ENCODE measurements around the gene LRRC7. TPM values are rescaled to one million over a fixed set of nuclear protein-coding genes. Genes with fewer than 3 reads are reported as not detected.
"Not testable (repeated sequence)": the region's sequence is repeated elsewhere in the genome, so short reads cannot be mapped to it uniquely, and the experiment has no call there.

LRRC7 gene
- total and polyA plus RNA-seq, 5 donors from 2014 or later: 0.07 to 0.15 (median 0.15) TPM; not detected in 2

DNA sequence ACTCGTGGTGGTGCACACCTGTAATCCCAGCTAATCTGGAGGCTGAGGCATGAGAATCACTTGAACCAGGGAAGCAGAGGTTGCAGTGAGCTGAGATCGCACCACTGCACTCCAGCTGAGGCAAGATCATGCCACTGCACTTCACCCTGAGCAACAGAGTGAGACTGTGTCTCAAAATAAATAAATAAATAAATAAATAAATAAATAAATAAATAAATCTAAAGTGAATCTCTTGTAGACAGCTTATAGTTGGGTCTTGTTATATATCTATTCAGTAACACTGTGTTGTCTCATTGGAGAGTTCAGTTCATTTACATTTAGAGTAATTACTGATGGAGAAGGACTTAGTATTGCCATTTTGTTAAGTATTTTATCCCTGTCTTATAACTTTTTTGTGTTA, 379.2 kb downstream of the LRRC7 start:
- DNase-seq (no peak), ATAC-seq (ENCODE audit: low read depth in 2 of 2) (no peak)
- H3K36me3 Mint-ChIP-seq: no peaks in the 10 kb centered on the region
- H3K4me1 Mint-ChIP-seq: no peaks in the 10 kb centered on the region
- Histone ChIP-seq H3K9me3 (ENCODE audit: control insufficient read depth in 2 of 2, low read length in 2 of 2) (peaks cover 0 to 1% of the 10 kb centered on the region in 2 experiments), H3K4me1 (ENCODE audit: control insufficient read depth, insufficient read depth, low read length, poor library complexity, severe bottlenecking) (no peaks in the 10 kb centered on the region), H3K27ac (ENCODE audit: insufficient read depth, low read length, poor library complexity, severe bottlenecking) (no peak overlapping the region), H3K27me3 (ENCODE audit: control insufficient read depth, insufficient read depth, low read length) (no peaks in the 10 kb centered on the region), H3K4me3 (ENCODE audit: low read depth, low read length) (no peak overlapping the region), H3K36me3 (ENCODE audit: control insufficient read depth, insufficient read depth, low read length) (no peaks in the 10 kb centered on the region)
- H3K27me3 Mint-ChIP-seq: no peaks in the 10 kb centered on the region
- no peak overlapping the region for H3K4me3 Mint-ChIP-seq
- peaks cover 0 to 11% (median 4%) of the 10 kb centered on the region in 7 donors for H3K9me3 Mint-ChIP-seq
- H3K27ac Mint-ChIP-seq: no peak overlapping the region

DNA sequence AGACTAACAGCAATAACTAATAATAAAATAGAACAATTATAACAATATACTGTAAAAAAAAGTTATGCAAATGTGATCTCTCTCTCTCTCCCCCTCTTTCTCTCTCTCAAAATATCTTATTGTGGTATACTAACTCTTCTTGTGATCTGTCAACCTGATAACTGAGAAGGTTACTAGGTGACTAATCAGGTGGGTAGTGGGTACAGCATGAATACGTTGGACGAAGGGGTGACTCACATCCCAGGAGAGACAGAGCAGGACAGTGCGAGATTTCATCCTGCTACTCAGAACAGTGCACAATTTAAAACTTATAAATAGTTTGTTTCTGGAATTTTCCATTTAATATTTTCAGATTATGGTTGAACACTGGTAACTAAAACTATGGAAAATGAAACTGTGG, 380.1 kb downstream of the LRRC7 start:
- Histone ChIP-seq H3K9me3 (ENCODE audit: control insufficient read depth in 2 of 2, low read length in 2 of 2) (peaks cover 0 to 1% of the 10 kb centered on the region in 2 experiments), H3K27ac (ENCODE audit: insufficient read depth, low read length, poor library complexity, severe bottlenecking) (no peak overlapping the region), H3K4me3 (ENCODE audit: low read depth, low read length) (no peak overlapping the region), H3K36me3 (ENCODE audit: control insufficient read depth, insufficient read depth, low read length) (no peaks in the 10 kb centered on the region), H3K4me1 (ENCODE audit: control insufficient read depth, insufficient read depth, low read length, poor library complexity, severe bottlenecking) (no peaks in the 10 kb centered on the region), H3K27me3 (ENCODE audit: control insufficient read depth, insufficient read depth, low read length) (no peaks in the 10 kb centered on the region)
- no peaks in the 10 kb centered on the region for H3K27me3 Mint-ChIP-seq
- no peak for ATAC-seq (ENCODE audit: low read depth in 2 of 2)
- no peak for DNase-seq
- H3K36me3 Mint-ChIP-seq: no peaks in the 10 kb centered on the region
- H3K9me3 Mint-ChIP-seq: peaks cover 0 to 11% (median 4%) of the 10 kb centered on the region in 7 donors
- H3K4me1 Mint-ChIP-seq: no peaks in the 10 kb centered on the region
- H3K4me3 Mint-ChIP-seq: no peak overlapping the region
- no peak overlapping the region for H3K27ac Mint-ChIP-seq

GRCh38 chr1:69952676-69953075, 385.0 kb downstream of the LRRC7 start:
- Mint-ChIP-seq H3K27ac (no peak overlapping the region), H3K4me1 (no peaks in the 10 kb centered on the region)

DNA sequence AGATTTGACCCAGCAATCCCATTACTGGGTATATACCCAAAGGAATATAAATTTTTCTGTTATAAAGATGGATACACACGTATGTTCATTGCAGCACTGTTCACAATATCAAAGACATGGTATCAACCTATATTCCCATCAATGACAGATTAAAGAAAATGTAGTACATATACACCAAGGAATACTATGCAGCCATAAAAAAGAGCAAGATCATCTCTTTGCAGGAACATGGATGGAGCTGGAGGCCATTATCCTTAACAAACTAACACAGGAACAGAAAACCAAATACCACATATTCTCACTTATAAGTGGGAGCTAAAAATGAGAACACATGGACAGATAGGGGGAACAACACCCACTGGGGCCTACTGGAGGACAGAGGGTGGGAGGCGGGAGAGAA, 394.7 kb downstream of the LRRC7 start:
- Mint-ChIP-seq H3K27ac (peak overlapping the region in 1 of 3 donors; percentile 79), H3K9me3 (peaks cover 0 to 13% (median 5%) of the 10 kb centered on the region in 7 donors)
- H3K4me3 ChIP-seq (ENCODE audit: low read depth, low read length); H3K4me1 ChIP-seq (ENCODE audit: control insufficient read depth, insufficient read depth, low read length, poor library complexity, severe bottlenecking); H3K4me3 Mint-ChIP-seq; H3K27me3 Mint-ChIP-seq; H3K4me1 Mint-ChIP-seq; H3K9me3 ChIP-seq (ENCODE audit: control insufficient read depth in 2 of 2, low read length in 2 of 2); H3K36me3 ChIP-seq (ENCODE audit: control insufficient read depth, insufficient read depth, low read length); H3K27ac ChIP-seq (ENCODE audit: insufficient read depth, low read length, poor library complexity, severe bottlenecking); DNase-seq; H3K36me3 Mint-ChIP-seq; H3K27me3 ChIP-seq (ENCODE audit: control insufficient read depth, insufficient read depth, low read length); ATAC-seq (ENCODE audit: low read depth in 2 of 2): not testable (repeated sequence)

More at GRCh38 chr1:69952676-69953075, 385.0 kb downstream of the LRRC7 start:
- H3K36me3 Mint-ChIP-seq: no peaks in the 10 kb centered on the region
- Histone ChIP-seq H3K9me3 (ENCODE audit: control insufficient read depth in 2 of 2, low read length in 2 of 2) (peaks cover 0 to 1% of the 10 kb centered on the region in 2 experiments), H3K4me1 (ENCODE audit: control insufficient read depth, insufficient read depth, low read length, poor library complexity, severe bottlenecking) (no peaks in the 10 kb centered on the region), H3K27ac (ENCODE audit: insufficient read depth, low read length, poor library complexity, severe bottlenecking) (no peak overlapping the region), H3K36me3 (ENCODE audit: control insufficient read depth, insufficient read depth, low read length) (no peaks in the 10 kb centered on the region), H3K27me3 (ENCODE audit: control insufficient read depth, insufficient read depth, low read length) (no peaks in the 10 kb centered on the region), H3K4me3 (ENCODE audit: low read depth, low read length) (no peak overlapping the region)
- no peak overlapping the region for H3K4me3 Mint-ChIP-seq
- DNase-seq (no peak), ATAC-seq (ENCODE audit: low read depth in 2 of 2) (no peak)
- H3K27me3 Mint-ChIP-seq: no peaks in the 10 kb centered on the region
- H3K9me3 Mint-ChIP-seq: peaks cover 0 to 9% (median 4%) of the 10 kb centered on the region in 7 donors

DNA sequence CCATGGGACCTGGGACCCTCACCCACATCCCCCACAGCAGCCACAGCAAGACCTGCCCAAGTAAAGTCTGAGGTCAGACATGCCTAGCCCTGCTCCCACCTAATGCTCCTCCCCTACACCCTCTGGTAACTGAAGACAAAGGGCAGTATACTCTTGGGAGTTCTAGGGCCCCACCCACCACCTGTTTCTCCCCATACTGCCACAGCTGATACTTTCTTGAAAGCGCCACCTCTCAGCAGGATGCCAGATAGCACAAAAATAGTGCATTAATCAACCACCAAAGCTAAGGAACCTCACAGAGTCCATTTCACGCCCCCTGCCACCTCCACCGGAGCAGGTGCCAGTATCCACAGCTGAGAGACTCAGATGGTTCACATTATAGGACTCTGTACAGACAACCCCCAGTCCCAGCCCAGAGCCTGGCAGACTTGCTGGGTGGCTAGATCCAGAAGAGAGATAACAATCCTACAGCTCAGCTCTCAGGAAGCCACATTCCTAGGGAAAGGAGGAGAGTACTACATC, 399.6 kb downstream of the LRRC7 start:
- peaks cover 2 to 20% (median 11%) of the 10 kb centered on the region in 7 donors for H3K9me3 Mint-ChIP-seq
- no peak overlapping the region for H3K4me3 Mint-ChIP-seq
- Histone ChIP-seq H3K4me3 (ENCODE audit: low read depth, low read length) (no peak overlapping the region), H3K27ac (ENCODE audit: insufficient read depth, low read length, poor library complexity, severe bottlenecking) (no peak overlapping the region), H3K4me1 (ENCODE audit: control insufficient read depth, insufficient read depth, low read length, poor library complexity, severe bottlenecking) (no peaks in the 10 kb centered on the region), H3K9me3 (ENCODE audit: control insufficient read depth in 2 of 2, low read length in 2 of 2) (no peaks in the 10 kb centered on the region), H3K27me3 (ENCODE audit: control insufficient read depth, insufficient read depth, low read length) (no peaks in the 10 kb centered on the region), H3K36me3 (ENCODE audit: control insufficient read depth, insufficient read depth, low read length) (no peaks in the 10 kb centered on the region)
- ATAC-seq (ENCODE audit: low read depth in 2 of 2) (no peak), DNase-seq (no peak)
- H3K27ac Mint-ChIP-seq: no peak overlapping the region
- no peaks in the 10 kb centered on the region for H3K27me3 Mint-ChIP-seq
- H3K36me3 Mint-ChIP-seq: no peaks in the 10 kb centered on the region
- H3K4me1 Mint-ChIP-seq: no peaks in the 10 kb centered on the region

GRCh38 chr1:69976896-69977295, 409.2 kb downstream of the LRRC7 start:
- no peaks in the 10 kb centered on the region for H3K9me3 ChIP-seq (ENCODE audit: control insufficient read depth in 2 of 2, low read length in 2 of 2)
- Mint-ChIP-seq H3K4me3 (peak overlapping the region in 1 of 4 donors; percentile 11), H3K9me3 (peaks cover 1 to 8% (median 3%) of the 10 kb centered on the region in 7 donors), H3K36me3 (no peaks in the 10 kb centered on the region), H3K4me1 (no peaks in the 10 kb centered on the region), H3K27me3 (no peaks in the 10 kb centered on the region), H3K27ac (no peak overlapping the region)
- no peak overlapping the region for H3K27ac ChIP-seq (ENCODE audit: insufficient read depth, low read length, poor library complexity, severe bottlenecking)
- no peaks in the 10 kb centered on the region for H3K4me1 ChIP-seq (ENCODE audit: control insufficient read depth, insufficient read depth, low read length, poor library complexity, severe bottlenecking)
- H3K36me3 ChIP-seq (ENCODE audit: control insufficient read depth, insufficient read depth, low read length): no peaks in the 10 kb centered on the region
- H3K4me3 ChIP-seq (ENCODE audit: low read depth, low read length): no peak overlapping the region
- no peak for ATAC-seq (ENCODE audit: low read depth in 2 of 2)
- H3K27me3 ChIP-seq (ENCODE audit: control insufficient read depth, insufficient read depth, low read length): no peaks in the 10 kb centered on the region
- no peak for DNase-seq

DNA sequence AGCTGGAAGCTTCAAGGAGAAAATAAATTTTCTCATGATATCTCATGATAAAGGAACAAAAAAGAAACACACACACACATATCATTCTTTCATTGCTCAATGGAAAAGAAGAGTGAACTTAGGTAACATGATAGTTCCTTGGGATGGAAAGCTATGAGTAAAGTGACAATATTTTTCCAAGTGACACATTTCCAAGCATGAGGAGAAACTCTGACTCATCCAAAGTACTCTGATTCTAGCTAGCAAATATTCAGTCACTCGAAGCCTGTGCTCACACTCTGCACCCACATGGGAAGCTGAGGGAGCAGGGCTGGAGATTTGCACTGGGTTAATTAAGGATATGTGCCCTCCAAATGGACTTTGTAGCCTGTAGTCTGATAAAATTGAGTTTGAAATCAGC, 415.3 kb downstream of the LRRC7 start:
- no peaks in the 10 kb centered on the region for H3K27me3 ChIP-seq (ENCODE audit: control insufficient read depth, insufficient read depth, low read length)
- no peak overlapping the region for H3K27ac ChIP-seq (ENCODE audit: insufficient read depth, low read length, poor library complexity, severe bottlenecking)
- ATAC-seq (ENCODE audit: low read depth in 2 of 2) (no peak), DNase-seq (no peak)
- Mint-ChIP-seq H3K27me3 (no peaks in the 10 kb centered on the region), H3K4me1 (no peaks in the 10 kb centered on the region), H3K27ac (no peak overlapping the region), H3K9me3 (peaks cover 0 to 6% (median 1%) of the 10 kb centered on the region in 7 donors), H3K4me3 (no peak overlapping the region), H3K36me3 (no peaks in the 10 kb centered on the region)
- no peaks in the 10 kb centered on the region for H3K9me3 ChIP-seq (ENCODE audit: control insufficient read depth in 2 of 2, low read length in 2 of 2)
- H3K4me1 ChIP-seq (ENCODE audit: control insufficient read depth, insufficient read depth, low read length, poor library complexity, severe bottlenecking): no peaks in the 10 kb centered on the region
- no peak overlapping the region for H3K4me3 ChIP-seq (ENCODE audit: low read depth, low read length)
- H3K36me3 ChIP-seq (ENCODE audit: control insufficient read depth, insufficient read depth, low read length): no peaks in the 10 kb centered on the region

DNA sequence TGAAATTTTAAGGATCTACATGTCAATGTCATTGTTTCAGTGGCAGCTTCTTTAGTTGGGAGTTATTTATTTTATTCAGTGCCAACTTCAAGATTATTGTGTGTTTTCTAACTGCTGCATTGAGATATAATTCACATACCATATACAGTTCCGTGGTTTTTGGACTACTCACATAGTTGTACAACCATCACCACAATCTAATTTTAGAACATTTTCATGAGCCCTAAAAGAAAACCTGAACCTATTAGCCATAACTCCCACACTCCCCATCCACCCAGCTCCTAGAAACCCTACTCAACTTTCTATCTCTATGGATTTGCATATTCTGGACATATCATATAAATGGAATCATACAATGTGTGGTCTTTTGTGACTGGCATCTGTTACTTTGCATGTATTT, 417.7 kb downstream of the LRRC7 start:
- DNase-seq (no peak), ATAC-seq (ENCODE audit: low read depth in 2 of 2) (no peak)
- Histone ChIP-seq H3K4me1 (ENCODE audit: control insufficient read depth, insufficient read depth, low read length, poor library complexity, severe bottlenecking) (no peaks in the 10 kb centered on the region), H3K36me3 (ENCODE audit: control insufficient read depth, insufficient read depth, low read length) (no peaks in the 10 kb centered on the region), H3K4me3 (ENCODE audit: low read depth, low read length) (no peak overlapping the region), H3K9me3 (ENCODE audit: control insufficient read depth in 2 of 2, low read length in 2 of 2) (no peaks in the 10 kb centered on the region), H3K27me3 (ENCODE audit: control insufficient read depth, insufficient read depth, low read length) (no peaks in the 10 kb centered on the region), H3K27ac (ENCODE audit: insufficient read depth, low read length, poor library complexity, severe bottlenecking) (no peak overlapping the region)
- Mint-ChIP-seq H3K27ac (no peak overlapping the region), H3K4me1 (no peaks in the 10 kb centered on the region), H3K36me3 (no peaks in the 10 kb centered on the region), H3K9me3 (peaks cover 0 to 6% (median 0%) of the 10 kb centered on the region in 7 donors), H3K4me3 (no peak overlapping the region), H3K27me3 (no peaks in the 10 kb centered on the region)

All from CD4-positive, CD25-positive, alpha-beta regulatory T cell (primary cell).